ENCODE measurements around the gene RPL39L.

GRCh38 chr3:187074846-187075245, 64.5 kb downstream of the RPL39L start:
- TF ChIP-seq RAD21 (IDR thresholded peaks at IDR 0.05; ENCODE audit: low read depth), result no peak
- TF ChIP-seq TAF1 (IDR thresholded peaks at IDR 0.05; ENCODE audit: low read depth), result no peak
- TF ChIP-seq ZBTB7A (IDR thresholded peaks at IDR 0.05; ENCODE audit: low read depth), result no peak
- TF ChIP-seq NFIC (IDR thresholded peaks at IDR 0.05), result no peak
- TF ChIP-seq CREB1 (IDR thresholded peaks at IDR 0.05; ENCODE audit: low read depth), result no peak
- TF ChIP-seq EGR1 (IDR thresholded peaks at IDR 0.05), result no peak
- TF ChIP-seq TEAD4 (IDR thresholded peaks at IDR 0.05), result no peak
- TF ChIP-seq EP300 (IDR thresholded peaks at IDR 0.05; ENCODE audit: borderline replicate concordance), result no peak
- TF ChIP-seq CEBPB (IDR thresholded peaks at IDR 0.05), result no peak
- no peak for TF ChIP-seq MAX (IDR thresholded peaks at IDR 0.05)
- TF ChIP-seq, protein P1, sequence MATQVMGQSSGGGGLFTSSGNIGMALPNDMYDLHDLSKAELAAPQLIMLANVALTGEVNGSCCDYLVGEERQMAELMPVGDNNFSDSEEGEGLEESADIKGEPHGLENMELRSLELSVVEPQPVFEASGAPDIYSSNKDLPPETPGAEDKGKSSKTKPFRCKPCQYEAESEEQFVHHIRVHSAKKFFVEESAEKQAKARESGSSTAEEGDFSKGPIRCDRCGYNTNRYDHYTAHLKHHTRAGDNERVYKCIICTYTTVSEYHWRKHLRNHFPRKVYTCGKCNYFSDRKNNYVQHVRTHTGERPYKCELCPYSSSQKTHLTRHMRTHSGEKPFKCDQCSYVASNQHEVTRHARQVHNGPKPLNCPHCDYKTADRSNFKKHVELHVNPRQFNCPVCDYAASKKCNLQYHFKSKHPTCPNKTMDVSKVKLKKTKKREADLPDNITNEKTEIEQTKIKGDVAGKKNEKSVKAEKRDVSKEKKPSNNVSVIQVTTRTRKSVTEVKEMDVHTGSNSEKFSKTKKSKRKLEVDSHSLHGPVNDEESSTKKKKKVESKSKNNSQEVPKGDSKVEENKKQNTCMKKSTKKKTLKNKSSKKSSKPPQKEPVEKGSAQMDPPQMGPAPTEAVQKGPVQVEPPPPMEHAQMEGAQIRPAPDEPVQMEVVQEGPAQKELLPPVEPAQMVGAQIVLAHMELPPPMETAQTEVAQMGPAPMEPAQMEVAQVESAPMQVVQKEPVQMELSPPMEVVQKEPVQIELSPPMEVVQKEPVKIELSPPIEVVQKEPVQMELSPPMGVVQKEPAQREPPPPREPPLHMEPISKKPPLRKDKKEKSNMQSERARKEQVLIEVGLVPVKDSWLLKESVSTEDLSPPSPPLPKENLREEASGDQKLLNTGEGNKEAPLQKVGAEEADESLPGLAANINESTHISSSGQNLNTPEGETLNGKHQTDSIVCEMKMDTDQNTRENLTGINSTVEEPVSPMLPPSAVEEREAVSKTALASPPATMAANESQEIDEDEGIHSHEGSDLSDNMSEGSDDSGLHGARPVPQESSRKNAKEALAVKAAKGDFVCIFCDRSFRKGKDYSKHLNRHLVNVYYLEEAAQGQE (IDR thresholded peaks at IDR 0.05; ENCODE audit: low read depth), result no peak
- no peak for TF ChIP-seq FOXM1 (IDR thresholded peaks at IDR 0.05; ENCODE audit: borderline replicate concordance, low read depth)
- no peak for TF ChIP-seq YY1 (IDR thresholded peaks at IDR 0.05; ENCODE audit: low read depth)
- no peak for TF ChIP-seq TCF12 (IDR thresholded peaks at IDR 0.05; ENCODE audit: low read depth)
